Testis (tissue), 3 donors: ENCODE results near the gene TBRG1. TPM values are rescaled to one million over a fixed set of nuclear protein-coding genes. Genes with fewer than 3 reads are reported as not detected.

Source experiments
- DNase-seq: peaks from one replicate; pipeline ENCODE4 v3.0.0-alpha.2; 2019
- H3K27ac ChIP-seq, 2 donors: fragments of 200-600 bp; sonication (generic); one replicate each; pipeline ENCODE4 v1.5.1; 2019
- H3K27me3 ChIP-seq: fragments of 200-600 bp; sonication (generic); one replicate; pipeline ENCODE4 v1.5.1; 2019
- H3K36me3 ChIP-seq: fragments of 200-600 bp; sonication (generic); one replicate; pipeline ENCODE4 v1.5.1; 2017; ENCODE audit warnings: low read depth; ENCODE audit errors: missing control alignments
- H3K4me1 ChIP-seq: fragments of 200-600 bp; sonication (generic); one replicate; pipeline ENCODE4 v1.5.1; 2019
- H3K4me3 ChIP-seq, 2 donors: fragments of 200-600 bp; sonication (generic); one replicate each; pipeline ENCODE4 v1.5.1; 2017 to 2019
- H3K9me3 ChIP-seq: fragments of 200-600 bp; sonication (generic); one replicate; pipeline ENCODE4 v1.5.1; 2017
- CTCF ChIP-seq, 3 experiments: fragments of 450-650 bp in 2 of 3; fragments of 200-600 bp in 1 of 3; sonication (generic) in 1 of 3; IDR thresholded peaks; one replicate each; pipeline ENCODE4 v1.5.1; 2016 to 2019; ENCODE audit warnings: antibody characterized with exemption in 3 of 3, mild to moderate bottlenecking in 2 of 3, moderate library complexity in 1 of 3
- POLR2A ChIP-seq: fragments of 450-650 bp; IDR thresholded peaks from one replicate; pipeline ENCODE4 v1.6.1; 2017; ENCODE audit warnings: antibody characterized with exemption, mild to moderate bottlenecking, moderate library complexity
- WGBS, 2 donors: methylation state at CpG; one replicate each; pipeline ENCODE4 v1.1.5; 2018; 5-methylcytosine and 5-hydroxymethylcytosine counted together
- intact Hi-C: fragments of 100-400 bp; cut with DNase I; formaldehyde crosslinking; loops from one replicate; pipeline ENCODE4 v1.15.1; 2023; ENCODE audit warnings: low total_unique reads
- polyA plus RNA-seq: library from polyadenylated mRNA; stranded (reverse); fragments of 350-450 nt; fragmentation: Illumina TruSeq; extraction: RNeasy Lipid Tissue Mini Kit (QIAGEN cat#74804); gene quantifications from one replicate; pipeline ENCODE4 v1.2.3, GENCODE V29; 2014; ENCODE audit warnings: low read depth, low replicate concordance; ENCODE audit not compliant: insufficient read depth
- total RNA-seq, 2 donors: library from RNA; depleted of rRNA; stranded (reverse); fragments of >200 nt; gene quantifications; one replicate each; pipeline ENCODE4 v1.2.3, GENCODE V29; 2016

The TBRG1 gene
- total and polyA plus RNA-seq, 3 donors from 2014 or later = 25.2 to 38.8 (median 35.7) TPM

- WGBS, 2 donors = 77 to 94% methylated on average over 3 to 5 of the region's 5 CpGs
- DNase-seq = no peak
- TF ChIP-seq CTCF (IDR thresholded peaks at IDR 0.05) = no peak
- no peak for TF ChIP-seq POLR2A
- Histone ChIP-seq H3K27ac (no peak overlapping the region), H3K4me3 (no peak overlapping the region), H3K9me3 (no peaks in the 10 kb centered on the region), H3K36me3 (no peaks in the 10 kb centered on the region), H3K27me3 (no peaks in the 10 kb centered on the region), H3K4me1 (no peaks in the 10 kb centered on the region)
- intact Hi-C loops = no loop called here
Observed at GRCh38 chr11:124640666-124641065, 18.0 kb downstream of the TBRG1 start.

- DNase-seq = no peak
- Histone ChIP-seq H3K27me3 (no peaks in the 10 kb centered on the region), H3K4me1 (no peaks in the 10 kb centered on the region), H3K27ac (no peak overlapping the region), H3K4me3 (no peak overlapping the region), H3K9me3 (no peaks in the 10 kb centered on the region), H3K36me3 (no peaks in the 10 kb centered on the region)
- intact Hi-C loops = no loop called here
- 85 to 89% methylated on average over 2 to 3 of the region's 3 CpGs for WGBS, 2 donors
- TF ChIP-seq CTCF (IDR thresholded peaks at IDR 0.05) (no peak), POLR2A (no peak)
Observed at GRCh38 chr11:124642628-124643027, 20.0 kb downstream of the TBRG1 start.

DNA sequence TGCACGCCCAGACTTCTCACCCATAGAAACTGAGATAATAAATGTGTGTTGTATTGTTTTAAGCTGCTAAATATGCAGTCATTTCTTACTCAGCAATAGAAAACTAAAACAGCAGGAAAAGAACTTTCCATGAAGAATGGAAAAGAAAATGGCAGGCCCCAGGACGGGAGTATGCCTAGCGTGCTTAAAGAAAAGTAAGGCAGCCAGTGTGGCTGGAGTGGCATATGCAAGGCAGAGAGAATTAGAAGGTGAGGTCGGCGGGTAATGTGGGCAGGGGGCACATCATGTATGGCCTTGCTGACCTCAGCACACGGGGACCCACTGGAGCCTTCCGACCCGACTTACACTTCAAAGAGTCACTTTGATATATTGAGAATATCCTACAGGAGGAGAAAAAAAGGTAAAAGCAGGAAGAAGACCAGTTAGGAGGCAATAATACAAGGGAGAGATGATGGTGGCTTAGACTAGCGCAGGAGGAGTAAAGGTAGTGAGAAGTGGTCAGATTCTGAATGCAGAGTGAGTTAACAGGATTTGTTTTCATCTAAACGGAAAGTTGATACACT is 20.5 kb downstream of the TBRG1 start:
- H3K4me1 ChIP-seq = no peaks in the 10 kb centered on the region
- H3K9me3 ChIP-seq = no peaks in the 10 kb centered on the region
- intact Hi-C loops = no loop called here
- DNase-seq = no peak
- H3K36me3 ChIP-seq = no peaks in the 10 kb centered on the region
- TF ChIP-seq POLR2A = no peak
- TF ChIP-seq CTCF (IDR thresholded peaks at IDR 0.05) = no peak
- no peaks in the 10 kb centered on the region for H3K27me3 ChIP-seq
- no peak overlapping the region for H3K4me3 ChIP-seq
- H3K27ac ChIP-seq = no peak overlapping the region
- WGBS, 2 donors = 80 to 90% methylated on average over 10 of the region's 10 CpGs

- H3K27ac ChIP-seq = no peak overlapping the region
- H3K4me3 ChIP-seq = no peak overlapping the region
- no peaks in the 10 kb centered on the region for H3K27me3 ChIP-seq
- intact Hi-C loops = no loop called here
- no peak for DNase-seq
- TF ChIP-seq CTCF (IDR thresholded peaks at IDR 0.05) (no peak), POLR2A (no peak)
- no peaks in the 10 kb centered on the region for H3K36me3 ChIP-seq
- H3K9me3 ChIP-seq = no peaks in the 10 kb centered on the region
- WGBS, 2 donors = 50 to 56% methylated on average over 3 of the region's 3 CpGs
- H3K4me1 ChIP-seq = no peaks in the 10 kb centered on the region
Observed at GRCh38 chr11:124643605-124644425, 21.2 kb downstream of the TBRG1 start.
